GM23338 (cell line): Measurements from ENCODE around the gene GRAMD1B. TPM values are rescaled to one million over a fixed set of nuclear protein-coding genes. Genes with fewer than 3 reads are reported as not detected.

Source experiments
- ATAC-seq: fragments of 200-7000 bp; cut with Tn5 transposase; 3 replicates; pipeline ENCODE4 v1.9.1; 2020
- DNase-seq: peaks from one replicate; pipeline ENCODE4 v3.0.0-alpha.2; 2015; ENCODE audit warnings: low spot score
- H2AFZ ChIP-seq: fragments of 200-600 bp; sonication (generic); 2 replicates; pipeline ENCODE4 v1.8.0; 2016; ENCODE audit warnings: antibody characterized with exemption, mild to moderate bottlenecking, moderate library complexity
- H3F3A ChIP-seq: fragments of 200-600 bp; sonication (generic); replicated peaks from 2 replicates; pipeline ENCODE4 v1.8.0; 2017; ENCODE audit warnings: antibody characterized with exemption, mixed run types, low read depth
- H3K27ac ChIP-seq: fragments of 200-600 bp; sonication (generic); 2 replicates; pipeline ENCODE4 v1.6.1; 2016; ENCODE audit warnings: low read depth
- H3K27me3 ChIP-seq: fragments of 200-600 bp; sonication (generic); 2 replicates; pipeline ENCODE4 v1.8.0; 2016; ENCODE audit warnings: mild to moderate bottlenecking, mixed run types, moderate library complexity; ENCODE audit not compliant: insufficient read depth
- H3K36me3 ChIP-seq: fragments of 200-600 bp; sonication (generic); 2 replicates; pipeline ENCODE4 v1.8.0; 2016; ENCODE audit warnings: mild to moderate bottlenecking; ENCODE audit not compliant: insufficient read depth
- H3K4me1 ChIP-seq: fragments of 200-600 bp; sonication (generic); 2 replicates; pipeline ENCODE4 v1.8.0; 2016; ENCODE audit warnings: mild to moderate bottlenecking, moderate library complexity; ENCODE audit not compliant: insufficient read depth
- H3K4me2 ChIP-seq: fragments of 200-600 bp; sonication (generic); 2 replicates; pipeline ENCODE4 v1.7.1; 2017; ENCODE audit warnings: mixed run types
- H3K4me3 ChIP-seq: fragments of 200-600 bp; sonication (generic); 2 replicates; pipeline ENCODE4 v1.6.1; 2016; ENCODE audit warnings: mixed run types
- H3K79me2 ChIP-seq: fragments of 200-600 bp; sonication (generic); replicated peaks from 2 replicates; pipeline ENCODE4 v1.8.0; 2017; ENCODE audit warnings: mild to moderate bottlenecking; ENCODE audit not compliant: insufficient read depth
- H3K9me2 ChIP-seq: fragments of 200-600 bp; sonication (generic); 2 replicates; pipeline ENCODE4 v1.8.0; 2017; ENCODE audit not compliant: insufficient read depth
- H4K20me1 ChIP-seq: fragments of 200-600 bp; sonication (generic); replicated peaks from 2 replicates; pipeline ENCODE4 v1.8.0; 2017; ENCODE audit warnings: mild to moderate bottlenecking; ENCODE audit not compliant: insufficient read depth
- H3K27ac Mint-ChIP-seq: 2 replicates; pipeline ENCODE4 v1.8.0; 2020; ENCODE audit warnings: inconsistent platforms, mild to moderate bottlenecking, moderate library complexity, mixed read lengths
- H3K27me3 Mint-ChIP-seq: 3 replicates; pipeline ENCODE4 v1.8.0; 2022; ENCODE audit warnings: low read depth, mild to moderate bottlenecking, moderate library complexity, mixed read lengths, inconsistent platforms; ENCODE audit not compliant: insufficient read depth, poor library complexity
- H3K36me3 Mint-ChIP-seq: 3 replicates; pipeline ENCODE4 v1.8.0; 2021; ENCODE audit warnings: low read depth, mild to moderate bottlenecking, inconsistent platforms, moderate library complexity, mixed read lengths
- H3K4me1 Mint-ChIP-seq: 3 replicates; pipeline ENCODE4 v1.8.0; 2020; ENCODE audit warnings: mild to moderate bottlenecking, inconsistent platforms, mixed read lengths
- H3K4me3 Mint-ChIP-seq: 3 replicates; pipeline ENCODE4 v1.8.0; 2021; ENCODE audit warnings: moderate library complexity, mild to moderate bottlenecking, inconsistent platforms, mixed read lengths
- H3K9me3 Mint-ChIP-seq: 3 replicates; pipeline ENCODE4 v1.8.0; 2020; ENCODE audit warnings: moderate library complexity, mild to moderate bottlenecking, inconsistent platforms, mixed read lengths
- CREB1 ChIP-seq: fragments of 250-450 bp; sonication (Bioruptor Pico); IDR thresholded peaks from 2 replicates; pipeline ENCODE4 v1.5.0; 2020; ENCODE audit warnings: low read depth, mild to moderate bottlenecking, moderate library complexity
- CTCF ChIP-seq, 2 experiments: fragments of 200-600 bp in 1 of 2; sonication (generic) in 1 of 2; conservative IDR thresholded peaks; 2 replicates each; pipeline versions ENCODE4 v1.5.1 to v1.6.1; 2016 to 2017; ENCODE audit warnings: antibody characterized with exemption in 2 of 2, low read depth in 2 of 2, mild to moderate bottlenecking in 2 of 2, moderate library complexity in 1 of 2
- ETS1 ChIP-seq: IDR thresholded peaks from 2 replicates; pipeline ENCODE4 v1.6.1; 2016; ENCODE audit warnings: antibody characterized with exemption
- EZH2 ChIP-seq: fragments of 200-600 bp; sonication (generic); IDR thresholded peaks from one replicate; pipeline ENCODE4 v1.8.0; 2017; ENCODE audit warnings: antibody characterized with exemption, mild to moderate bottlenecking, low read depth; ENCODE audit not compliant: unreplicated experiment
- JUNB ChIP-seq: IDR thresholded peaks from one replicate; pipeline ENCODE4 v1.6.1; 2016; ENCODE audit warnings: antibody characterized with exemption; ENCODE audit not compliant: unreplicated experiment
- POLR2AphosphoS5 ChIP-seq: IDR thresholded peaks from 2 replicates; pipeline ENCODE4 v1.6.1; 2016; ENCODE audit warnings: antibody characterized with exemption, low read depth
- REST ChIP-seq: IDR thresholded peaks from one replicate; pipeline ENCODE4 v1.6.1; 2018; ENCODE audit warnings: antibody characterized with exemption; ENCODE audit not compliant: unreplicated experiment
- STAT1 ChIP-seq: IDR thresholded peaks from one replicate; pipeline ENCODE4 v1.6.1; 2016; ENCODE audit warnings: antibody characterized with exemption; ENCODE audit not compliant: unreplicated experiment
- ZNF114 ChIP-seq: fragments of 250-450 bp; sonication (Bioruptor Pico); IDR thresholded peaks from 2 replicates; pipeline ENCODE4 v1.5.0; 2020; ENCODE audit warnings: mild to moderate bottlenecking, moderate library complexity
- ZNF331 ChIP-seq: fragments of 250-450 bp; sonication (Bioruptor Pico); IDR thresholded peaks from 2 replicates; pipeline ENCODE4 v1.5.0; 2020; ENCODE audit warnings: low read depth, mild to moderate bottlenecking, moderate library complexity
- ZNF462 ChIP-seq: fragments of 250-450 bp; sonication (Bioruptor Pico); IDR thresholded peaks from 2 replicates; pipeline ENCODE4 v1.5.0; 2020; ENCODE audit warnings: mild to moderate bottlenecking, moderate library complexity
- polyA plus RNA-seq: library from polyadenylated mRNA; unstranded; fragments of >200 nt; fragmentation: Nextera tagmentation; extraction: Ambion mirVana; gene quantifications from 2 replicates; pipeline ENCODE4 v1.2.1, GENCODE V29; 2016
- total RNA-seq: library from RNA; depleted of rRNA; stranded (reverse); fragments of >200 nt; shearing (Covaris generic); gene quantifications from 2 replicates; pipeline ENCODE4 v1.2.3, GENCODE V29; 2014

The GRAMD1B gene
- total and polyA plus RNA-seq, 2 experiments from 2014 or later, result 3.7 to 24.3 TPM

GRCh38 chr11:123576082-123576481 is 146.0 kb downstream of the GRAMD1B start (continued):
- TF ChIP-seq ETS1 (no peak), POLR2AphosphoS5 (no peak), JUNB (no peak), ZNF114 (CRISPR knock-in tag) (no peak)

- Histone ChIP-seq H3K79me2 (no peaks in the 10 kb centered on the region), H3K4me1 (peaks cover 9% of the 10 kb centered on the region), H2AFZ (no peak overlapping the region), H3K9me2 (0 out of 2 replicates have a peak, but pooled peaks cover 5% of the 10 kb centered on the region), H3K27me3 (no peaks in the 10 kb centered on the region), H3K36me3 (no peaks in the 10 kb centered on the region), H3K4me3 (no peak overlapping the region), H3F3A (no peaks in the 10 kb centered on the region), H4K20me1 (no peaks in the 10 kb centered on the region), H3K27ac (no peak overlapping the region), H3K4me2 (0 out of 2 replicates have a peak overlapping the region, but pooled peaks have one; percentile 33)
- Mint-ChIP-seq H3K27ac (no peak overlapping the region), H3K27me3 (peaks cover 12% of the 10 kb centered on the region), H3K4me3 (no peak overlapping the region), H3K9me3 (no peaks in the 10 kb centered on the region; the same call in 2 of the 3 replicates), H3K4me1 (peaks cover 37% of the 10 kb centered on the region), H3K36me3 (no peaks in the 10 kb centered on the region)
- DNase-seq (no peak), ATAC-seq (no peak)
- TF ChIP-seq EZH2, result no peak
- TF ChIP-seq STAT1, result no peak
- TF ChIP-seq POLR2AphosphoS5, result no peak
- no peak for TF ChIP-seq ZNF462 (CRISPR knock-in tag)
- TF ChIP-seq JUNB, result no peak
- TF ChIP-seq CREB1 (CRISPR knock-in tag), result no peak
- no peak for TF ChIP-seq ETS1
- no peak for TF ChIP-seq ZNF331 (CRISPR knock-in tag)
- no peak for TF ChIP-seq ZNF114 (CRISPR knock-in tag)
- no peak for TF ChIP-seq CTCF (conservative IDR thresholded peaks at IDR 0.05; ENCODE audit: low read depth in 2 of 2)
- no peak for TF ChIP-seq REST
Measured at GRCh38 chr11:123576501-123576900, 146.4 kb downstream of the GRAMD1B start.
